GM12878 (cell line): ENCODE data around the gene LRRC14B. TPM values are rescaled to one million over a fixed set of nuclear protein-coding genes. Genes with fewer than 3 reads are reported as not detected.

Experiments
- ATAC-seq: fragments of 200-7000 bp; cut with Tn5 transposase; 3 replicates; pipeline ENCODE4 v1.9.1; 2020; ENCODE audit warnings: mild to moderate bottlenecking, moderate library complexity
- BruUV-seq: library from RNA; stranded (reverse); fragments of 400-500 nt; replicated peaks from 2 replicates; lab custom pipeline; 2021; lab: Mats Ljungman, UMichigan
- CTCF ChIA-PET: fragments of 300-600 bp; sonication (Branson Sonifier 250); formaldehyde crosslinking; extraction: SDS; loops from one replicate; lab custom pipeline; 2021; ENCODE audit warnings: inconsistent platforms; lab: Yijun Ruan, JAX
- POLR2A ChIA-PET: fragments of 350-600 bp; formaldehyde crosslinking; extraction: SDS; loops from one replicate; lab custom pipeline; 2021; ENCODE audit warnings: inconsistent platforms; lab: Charles Lee
- RAD21 ChIA-PET: fragments of 300-600 bp; sonication (Branson Sonifier 250); formaldehyde crosslinking; loops from one replicate; lab custom pipeline; 2023; ENCODE audit warnings: antibody characterized with exemption; ENCODE audit not compliant: unreplicated experiment; lab: Charles Lee
- SMC1A ChIA-PET: fragments of 300-600 bp; sonication (Branson Sonifier 250); formaldehyde crosslinking; loops from one replicate; lab custom pipeline; 2023; ENCODE audit not compliant: unreplicated experiment, uncharacterized antibody; lab: Charles Lee
- DNase-seq: peaks from one replicate; pipeline ENCODE4 v3.0.0-alpha.2; 2011; ENCODE audit warnings: low read depth, low spot score
- FAIRE-seq: peaks from 3 replicates; lab custom pipeline; 2011; peaks lifted over from hg19 to GRCh38; lab: Jason Lieb, UNC
- H2AFZ ChIP-seq: 2 replicates; pipeline ENCODE4 v1.6.0; 2011; ENCODE audit warnings: low read depth, low read length, control low read depth; ENCODE audit not compliant: control insufficient read depth
- H3K27ac ChIP-seq: 2 replicates; pipeline ENCODE4 v1.5.1; 2011; ENCODE audit warnings: control low read depth; ENCODE audit not compliant: control insufficient read depth, insufficient read depth
- H3K27me3 ChIP-seq, 2 experiments: replicated peaks in 1 of 2; 2 replicates each; pipeline versions ENCODE4 v1.6.0 to v1.6.1; 2011; ENCODE audit warnings: low read length in 1 of 2; ENCODE audit not compliant: control insufficient read depth in 2 of 2, insufficient read depth in 2 of 2
- H3K36me3 ChIP-seq, 2 experiments: 2 replicates each; pipeline ENCODE4 v1.5.1; 2011; ENCODE audit warnings: low read length in 1 of 2; ENCODE audit not compliant: control insufficient read depth in 2 of 2, insufficient read depth in 2 of 2
- H3K4me1 ChIP-seq: 2 replicates; pipeline ENCODE4 v1.6.1; 2011; ENCODE audit warnings: mild to moderate bottlenecking, low read length, moderate library complexity, mixed read lengths; ENCODE audit not compliant: control insufficient read depth, insufficient read depth
- H3K4me2 ChIP-seq: 2 replicates; pipeline ENCODE4 v1.6.0; 2011; ENCODE audit warnings: control low read depth; ENCODE audit not compliant: control insufficient read depth, insufficient read depth
- H3K4me3 ChIP-seq: fragments of 200-600 bp; sonication (generic); 2 replicates; pipeline ENCODE4 v1.5.1; 2016
- H3K79me2 ChIP-seq: 2 replicates; pipeline ENCODE4 v1.6.0; 2011; ENCODE audit warnings: low read length; ENCODE audit not compliant: control insufficient read depth, insufficient read depth
- H3K9ac ChIP-seq: 2 replicates; pipeline ENCODE4 v1.8.0; 2011; ENCODE audit warnings: low read length, control low read depth, mixed read lengths; ENCODE audit not compliant: control insufficient read depth, insufficient read depth
- H3K9me3 ChIP-seq: replicated peaks from 3 replicates; pipeline ENCODE4 v1.5.1; 2011; ENCODE audit warnings: mild to moderate bottlenecking, low read length; ENCODE audit not compliant: control insufficient read depth, insufficient read depth
- H4K20me1 ChIP-seq: 2 replicates; pipeline ENCODE4 v1.6.0; 2011; ENCODE audit not compliant: control insufficient read depth, insufficient read depth
- CBX5 ChIP-seq: sonication (generic); IDR thresholded peaks from 2 replicates; pipeline ENCODE4 v1.6.1; 2016; ENCODE audit warnings: low read depth, moderate library complexity, mild to moderate bottlenecking, inconsistent platforms
- FOS ChIP-seq: IDR thresholded peaks from 3 replicates; pipeline ENCODE4 v1.6.1; 2011; ENCODE audit warnings: borderline replicate concordance; ENCODE audit not compliant: insufficient read length; ENCODE audit errors: extremely low read depth
- HCFC1 ChIP-seq: fragments of 150-350 bp; IDR thresholded peaks from 2 replicates; pipeline ENCODE4 v1.6.1; 2014; ENCODE audit warnings: low read length
- HDAC6 ChIP-seq: fragments of 200-600 bp; sonication (generic); IDR thresholded peaks from one replicate; pipeline ENCODE4 v1.8.0; 2017; ENCODE audit warnings: antibody characterized with exemption; ENCODE audit not compliant: unreplicated experiment
- IRF4 ChIP-seq: IDR thresholded peaks from 2 replicates; pipeline ENCODE4 v1.6.1; 2011; ENCODE audit warnings: low read depth, low read length
- IRF5 ChIP-seq: fragments of 450-650 bp; IDR thresholded peaks from 2 replicates; pipeline ENCODE4 v1.6.1; 2017; ENCODE audit warnings: borderline replicate concordance
- MAX ChIP-seq: IDR thresholded peaks from 2 replicates; pipeline ENCODE4 v1.6.1; 2012; ENCODE audit warnings: low read depth, low read length, improper control_type of control experiment
- MEF2B ChIP-seq: fragments of 450-650 bp; IDR thresholded peaks from 2 replicates; pipeline ENCODE4 v1.6.1; 2018; ENCODE audit warnings: mild to moderate bottlenecking, moderate library complexity; ENCODE audit not compliant: partially characterized antibody, poor library complexity, severe bottlenecking
- MTA3 ChIP-seq: IDR thresholded peaks from 2 replicates; pipeline ENCODE4 v1.6.1; 2012; ENCODE audit warnings: low read length, inconsistent platforms, borderline replicate concordance
- NR2F1 ChIP-seq: fragments of 450-650 bp; conservative IDR thresholded peaks from 2 replicates; pipeline ENCODE4 v1.6.1; 2017; ENCODE audit warnings: mild to moderate bottlenecking
- NRF1 ChIP-seq: conservative IDR thresholded peaks from 2 replicates; pipeline ENCODE4 v1.6.1; 2011; ENCODE audit warnings: mild to moderate bottlenecking, low read depth, low read length, improper control_type of control experiment
- RAD51 ChIP-seq: fragments of 450-650 bp; IDR thresholded peaks from 2 replicates; pipeline ENCODE4 v1.6.1; 2016; ENCODE audit warnings: moderate library complexity, mild to moderate bottlenecking, inconsistent platforms
- RUNX3 ChIP-seq: IDR thresholded peaks from 2 replicates; pipeline ENCODE4 v1.6.1; 2012; ENCODE audit warnings: low read length, inconsistent platforms
- SUZ12 ChIP-seq: fragments of 200-600 bp; sonication (generic); IDR thresholded peaks from one replicate; pipeline ENCODE4 v1.6.1; 2018; ENCODE audit warnings: antibody characterized with exemption, mild to moderate bottlenecking; ENCODE audit not compliant: unreplicated experiment
- TCF3 ChIP-seq: IDR thresholded peaks from 2 replicates; pipeline ENCODE4 v1.6.1; 2012; ENCODE audit warnings: low read depth, mild to moderate bottlenecking, low read length, borderline replicate concordance; ENCODE audit not compliant: insufficient read depth
- ZSCAN29 ChIP-seq: fragments of 450-650 bp; IDR thresholded peaks from 2 replicates; pipeline ENCODE4 v1.6.1; 2017; ENCODE audit warnings: mild to moderate bottlenecking, moderate library complexity
- WGBS: methylation state at CpG from one replicate; pipeline ENCODE4 v1.1.6; 2016; ENCODE audit warnings: low lambda C conversion rate; ENCODE audit not compliant: insufficient replicate concordance, insufficient coverage; ENCODE audit errors: missing lambda C conversion rate; 5-methylcytosine and 5-hydroxymethylcytosine counted together
- in situ Hi-C: fragments of 300-500 bp; cut with MboI; formaldehyde crosslinking; loops from 9 replicates; pipeline ENCODE4 v1.14.3; 2018; ENCODE audit warnings: mixed read lengths
- intact Hi-C: fragments of 100-400 bp; cut with micrococcal nuclease; formaldehyde crosslinking; loops from one replicate; pipeline ENCODE4 v1.14.2; 2022; ENCODE audit not compliant: unreplicated experiment
- polyA plus RNA-seq, 11 experiments: library from polyadenylated mRNA; depleted of rRNA in 4 of 11; unstranded in 6 of 11; stranded (reverse) in 5 of 11; fragments of >200 nt; fragmentation: Nextera tagmentation in 4 of 11; fragmentation: Illumina TruSeq in 1 of 11; extraction: Ambion mirVana in 4 of 11; extraction: Trizol in 1 of 11; gene quantifications; 1 replicate in 1 of 11; 2 replicates in 10 of 11; pipeline versions ENCODE4 v1.2.1 to v1.2.3, GENCODE V29; 2011 to 2016; ENCODE audit warnings: inconsistent platforms in 2 of 11, missing spikeins in 2 of 11, low read depth in 1 of 11
- total RNA-seq, 4 experiments: library from RNA; depleted of rRNA in 3 of 4; stranded (reverse); fragments of >200 nt in 3 of 4; fragmentation: Illumina TruSeq in 1 of 4; extraction: Trizol in 1 of 4; gene quantifications; 2 replicates each; pipeline versions ENCODE4 v1.2.1 to v1.2.3, GENCODE V29; 2013 to 2021

Gene LRRC14B
- total and polyA plus RNA-seq, 10 of the 15 experiments (the other 5 are each of a cell fraction or from before 2014, with no cell fraction given): 0.06 to 0.31 (median 0.13) TPM; not detected in 5

- Histone ChIP-seq H3K27ac (no peak overlapping the region), H3K4me2 (no peak overlapping the region), H3K79me2 (peaks cover 7% of the 10 kb centered on the region), H4K20me1 (peaks cover 3% of the 10 kb centered on the region; the same call in 1 of the 2 replicates), H3K9me3 (no peaks in the 10 kb centered on the region; the same call in 2 of the 3 replicates), H3K36me3 (peaks cover 5 to 8% of the 10 kb centered on the region in 2 experiments), H3K9ac (no peak overlapping the region), H3K4me3 (no peak overlapping the region), H3K4me1 (no peaks in the 10 kb centered on the region), H2AFZ (no peak overlapping the region), H3K27me3 (no peaks in the 10 kb centered on the region)
- TF ChIP-seq FOS: no peak
- TF ChIP-seq SUZ12: no peak
- TF ChIP-seq MAX: no peak
- TF ChIP-seq MTA3: no peak
- no peak for TF ChIP-seq RAD51
- TF ChIP-seq IRF4: no peak
- TF ChIP-seq CBX5: no peak
- TF ChIP-seq IRF5: no peak
- no peak for TF ChIP-seq ZSCAN29
- no peak for TF ChIP-seq NR2F1
- no peak for TF ChIP-seq HDAC6
- TF ChIP-seq HCFC1: no peak
- no peak for TF ChIP-seq RUNX3
- TF ChIP-seq TCF3: no peak
- TF ChIP-seq NRF1: no peak
- TF ChIP-seq MEF2B: no peak
- POLR2A ChIA-PET: no interaction called here
- RAD21 ChIA-PET: no interaction called here
- ATAC-seq (no peak), FAIRE-seq (no peak), DNase-seq (no peak)
- CTCF ChIA-PET: interaction anchor here (1.6 kb wide), 1 partner anchor 20 kb away, joined by 4 read pairs; no protein-coding TSS in a partner anchor
- intact Hi-C loops (no loop called here), in situ Hi-C loops (no loop called here)
- no TSS peak for BruUV-seq
- WGBS: 87% methylated on average over 15 of the region's 15 CpGs
- SMC1A ChIA-PET: no interaction called here
Observed at GRCh38 chr5:208449-209114, 17.3 kb downstream of the LRRC14B start.
